ENCODE results near the gene ANKRD44.

Gene ANKRD44

DNA sequence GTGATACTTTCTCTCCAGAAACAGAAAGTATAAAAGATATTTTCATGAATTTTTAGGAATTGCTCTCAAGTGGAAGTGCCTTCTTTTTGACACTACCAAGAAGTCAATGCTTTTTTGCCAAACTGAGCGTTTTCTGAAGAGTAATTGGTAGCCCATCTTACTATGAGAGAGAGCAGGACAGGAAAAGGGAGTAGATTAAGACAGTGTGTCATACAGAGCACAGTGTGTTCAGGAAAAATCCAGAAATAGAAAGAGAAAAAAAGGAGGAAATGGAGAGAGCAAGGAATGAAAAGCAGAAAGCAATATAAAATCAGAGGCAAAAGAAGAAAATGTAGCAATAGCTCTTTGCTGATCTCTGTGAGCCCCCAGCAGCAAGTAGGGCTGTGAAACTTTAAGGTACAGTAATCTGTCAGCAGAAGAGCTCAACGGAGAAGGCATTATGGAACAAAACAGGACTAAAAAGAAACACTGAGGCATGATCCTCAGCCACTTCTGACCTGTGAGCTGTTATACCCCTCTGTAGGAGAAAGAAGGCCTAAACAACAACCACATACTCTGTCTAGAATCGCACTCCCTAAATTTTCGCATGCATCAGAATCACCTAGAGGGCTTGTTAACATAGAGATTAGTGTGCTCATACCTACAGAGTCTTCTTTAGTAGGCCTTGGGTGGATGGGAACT, 369.0 kb downstream of the ANKRD44 start:
- in situ Hi-C loops (cut with MboI; ENCODE audit: low sequenced_read_pairs) = no loop called here

DNA sequence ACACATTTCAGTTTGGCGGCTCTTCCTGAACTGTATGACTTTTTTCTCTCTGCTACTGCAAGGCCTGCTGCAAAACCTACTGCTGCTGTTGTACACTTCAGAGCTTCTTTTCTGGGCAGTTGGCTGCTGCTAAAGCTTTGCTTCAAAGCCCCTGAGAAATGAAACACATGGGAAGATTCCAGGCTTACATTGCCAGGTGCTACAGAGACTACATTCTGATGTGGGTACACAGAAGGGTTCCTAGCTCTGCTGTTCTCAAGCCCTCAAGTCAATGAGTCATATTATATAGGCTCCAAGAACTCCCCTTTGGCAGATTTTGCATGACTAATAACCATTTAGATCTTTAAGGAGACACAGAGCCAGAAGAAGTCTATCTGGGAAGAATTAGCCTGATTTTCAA, 371.2 kb downstream of the ANKRD44 start:
- in situ Hi-C loops (cut with MboI; ENCODE audit: low sequenced_read_pairs) = no loop called here
